NB4 (cell line): ENCODE measurements around the gene FCSK.

Experiments
- CTCF ChIP-seq: IDR thresholded peaks from one replicate; pipeline ENCODE4 v1.5.1; 2012; ENCODE audit warnings: low read depth, low read length
- POLR2A ChIP-seq: IDR thresholded peaks from 2 replicates; pipeline ENCODE4 v1.6.1; 2011; ENCODE audit warnings: mild to moderate bottlenecking; ENCODE audit not compliant: insufficient read length; ENCODE audit errors: extremely low read depth

GRCh38 chr16:70453892-70454221, 538 bp upstream of the FCSK start:
- TF ChIP-seq CTCF: no peak
- no peak for TF ChIP-seq POLR2A
